ENCODE data around the gene FAM3C. TPM values are rescaled to one million over a fixed set of nuclear protein-coding genes. Genes with fewer than 3 reads are reported as not detected.
"Not testable (repeated sequence)": the region's sequence is repeated elsewhere in the genome, so short reads cannot be mapped to it uniquely, and the experiment has no call there.

The FAM3C gene, protein sequence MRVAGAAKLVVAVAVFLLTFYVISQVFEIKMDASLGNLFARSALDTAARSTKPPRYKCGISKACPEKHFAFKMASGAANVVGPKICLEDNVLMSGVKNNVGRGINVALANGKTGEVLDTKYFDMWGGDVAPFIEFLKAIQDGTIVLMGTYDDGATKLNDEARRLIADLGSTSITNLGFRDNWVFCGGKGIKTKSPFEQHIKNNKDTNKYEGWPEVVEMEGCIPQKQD
- total RNA-seq (10 to 100 TPM; 47.3 to 51.2 TPM), polyA plus RNA-seq (27.5 TPM)

DNA sequence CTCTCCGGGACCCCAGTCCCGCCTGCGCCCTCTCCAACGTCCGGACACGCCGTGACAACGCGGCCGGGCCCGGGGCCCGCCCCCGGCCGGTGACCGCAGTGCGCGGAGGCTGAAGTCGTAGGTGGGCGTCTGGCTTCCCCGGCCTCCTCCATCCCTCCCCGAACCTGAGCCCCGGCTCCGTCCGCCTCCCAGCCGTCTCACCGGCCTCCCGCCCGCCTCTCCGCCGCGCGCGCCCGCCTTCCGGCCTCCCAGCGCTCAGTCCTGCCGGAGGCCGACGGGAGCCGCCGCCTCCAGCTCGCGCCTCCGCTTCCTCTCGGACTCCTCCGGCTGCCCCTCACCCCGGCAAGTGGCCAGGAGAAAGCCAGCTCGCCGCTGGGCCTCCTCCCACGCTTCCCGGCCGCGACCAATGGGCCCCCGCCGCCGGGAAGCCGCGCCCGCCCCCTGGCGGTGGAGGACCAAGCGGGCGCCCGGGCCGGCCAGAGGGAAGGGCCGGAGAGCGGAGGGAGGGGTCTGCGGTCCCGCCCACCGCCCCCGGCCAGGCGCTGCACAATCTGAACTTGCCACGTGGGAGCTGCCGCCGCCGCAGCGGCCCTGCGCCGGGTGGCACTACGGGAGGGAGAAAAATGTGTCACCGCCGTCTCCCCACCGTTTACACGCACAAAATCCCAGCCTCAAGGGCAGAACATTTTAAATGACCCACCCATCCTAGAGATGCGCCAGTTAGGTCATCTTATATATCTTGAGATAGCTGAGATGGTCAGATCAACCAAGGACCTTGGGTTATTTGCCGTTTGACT, at the start of gene FAM3C:
Gene FAM3C, minus strand, starts transcription at position 348 of the 797 bp plus-strand sequence. CDS start 13,339 bp downstream, outside the sequence.
- H3K27ac Mint-ChIP-seq, result peak within 1 kb of the TSS; percentile 76 to 95 (median 90)

GRCh38 chr7:121442845-121443244, 46.7 kb upstream of the FAM3C start:
- Histone ChIP-seq H3K9me3 (ENCODE audit: low read length) (no peaks in the 10 kb centered on the region), H3K4me1 (ENCODE audit: insufficient read depth, low read length) (peaks cover 14% of the 10 kb centered on the region), H3K36me3 (ENCODE audit: insufficient read depth, low read length) (no peaks in the 10 kb centered on the region), H3K27me3 (ENCODE audit: insufficient read depth, low read length, poor library complexity, severe bottlenecking) (no peaks in the 10 kb centered on the region), H3K4me3 (ENCODE audit: low read length) (no peak overlapping the region), H3K27ac (ENCODE audit: low read depth, low read length) (no peak overlapping the region)
- POLR2A ChIA-PET, result no interaction called here
- CTCF ChIA-PET, result interaction anchor here (0.6 to 1.0 kb wide), 2 partner anchors 46 to 76 kb away, joined by 3 to 4 read pairs; partner anchors contain the start of gene FAM3C
- Mint-ChIP-seq H3K4me3 (peak overlapping the region in 5 of 7 donors; percentile 13 to 65 (median 35)), H3K4me1 (peaks cover 38 to 46% (median 43%) of the 10 kb centered on the region in 3 donors), H3K27ac (peak overlapping the region; percentile 55 to 99 (median 84)), H3K9me3 (peaks cover 0 to 6% (median 5%) of the 10 kb centered on the region in 5 donors), H3K27me3 (no peaks in the 10 kb centered on the region), H3K36me3 (peaks cover 0 to 13% (median 0%) of the 10 kb centered on the region in 3 donors)
- DNase-seq, result peak in 4 of 5 donors; percentile 6 to 67 (median 48)

More for the DNA sequence above, at the start of gene FAM3C:
- Mint-ChIP-seq H3K36me3 (peaks cover 0 to 12% (median 5%) of the 10 kb centered on the region in 3 donors), H3K4me3 (peak within 1 kb of the TSS; percentile 84 to 94 (median 88)), H3K4me1 (peaks cover 32 to 46% (median 35%) of the 10 kb centered on the region in 3 donors), H3K9me3 (no peaks in the 10 kb centered on the region), H3K27me3 (no peaks in the 10 kb centered on the region)
- DNase-seq, result peak; percentile 69 to 80 (median 79)
- H3K27ac ChIP-seq (ENCODE audit: low read depth, low read length), result peak within 1 kb of the TSS; percentile 69
- POLR2A ChIA-PET, result interaction anchor here (0.7 to 1.7 kb wide), 6 partner anchors 8 to 46 kb away, joined by 3 to 12 read pairs (median 5); no protein-coding TSS in a partner anchor
- CTCF ChIA-PET, result interaction anchor here (0.7 to 4.4 kb wide), 32 partner anchors 9 to 151 kb away, joined by 3 to 43 read pairs (median 5); no protein-coding TSS in a partner anchor
- H3K4me3 ChIP-seq (ENCODE audit: low read length), result peak within 1 kb of the TSS; percentile 70
- no peaks in the 10 kb centered on the region for H3K27me3 ChIP-seq (ENCODE audit: insufficient read depth, low read length, poor library complexity, severe bottlenecking)
- no peaks in the 10 kb centered on the region for H3K36me3 ChIP-seq (ENCODE audit: insufficient read depth, low read length)
- no peaks in the 10 kb centered on the region for H3K9me3 ChIP-seq (ENCODE audit: low read length)
- H3K4me1 ChIP-seq (ENCODE audit: insufficient read depth, low read length), result peaks cover 15% of the 10 kb centered on the region

- H3K4me1 ChIP-seq (ENCODE audit: insufficient read depth, low read length), result peaks cover 22% of the 10 kb centered on the region
- H3K9me3 ChIP-seq (ENCODE audit: low read length), result no peaks in the 10 kb centered on the region
- H3K4me3 ChIP-seq (ENCODE audit: low read length), result no peak overlapping the region
- H3K27me3 ChIP-seq (ENCODE audit: insufficient read depth, low read length, poor library complexity, severe bottlenecking), result no peaks in the 10 kb centered on the region
- POLR2A ChIA-PET, result interaction anchor here (0.5 to 1.3 kb wide), 3 partner anchors 44 to 491 kb away, joined by 3 to 5 read pairs (median 5); partner anchors contain the start of genes FAM3C and ING3
- H3K9me3 Mint-ChIP-seq, result peaks cover 0 to 6% (median 5%) of the 10 kb centered on the region in 5 donors
- DNase-seq, result no peak
- H3K36me3 Mint-ChIP-seq, result peaks cover 0 to 13% (median 0%) of the 10 kb centered on the region in 3 donors
- peak overlapping the region; percentile 36 to 99 (median 86) for H3K27ac Mint-ChIP-seq
- H3K27me3 Mint-ChIP-seq, result no peaks in the 10 kb centered on the region
- peak overlapping the region; percentile 62 to 81 (median 73) for H3K4me3 Mint-ChIP-seq
- no peak overlapping the region for H3K27ac ChIP-seq (ENCODE audit: low read depth, low read length)
- H3K4me1 Mint-ChIP-seq, result peaks cover 39 to 55% (median 51%) of the 10 kb centered on the region in 3 donors
- CTCF ChIA-PET, result interaction anchor here (0.8 to 4.8 kb wide), 5 partner anchors 16 to 116 kb away, joined by 3 to 43 read pairs (median 3); partner anchors contain the start of gene FAM3C
- no peaks in the 10 kb centered on the region for H3K36me3 ChIP-seq (ENCODE audit: insufficient read depth, low read length)
These were observed 44.9 kb upstream of the FAM3C start for GRCh38 chr7:121440857-121441503.

DNA sequence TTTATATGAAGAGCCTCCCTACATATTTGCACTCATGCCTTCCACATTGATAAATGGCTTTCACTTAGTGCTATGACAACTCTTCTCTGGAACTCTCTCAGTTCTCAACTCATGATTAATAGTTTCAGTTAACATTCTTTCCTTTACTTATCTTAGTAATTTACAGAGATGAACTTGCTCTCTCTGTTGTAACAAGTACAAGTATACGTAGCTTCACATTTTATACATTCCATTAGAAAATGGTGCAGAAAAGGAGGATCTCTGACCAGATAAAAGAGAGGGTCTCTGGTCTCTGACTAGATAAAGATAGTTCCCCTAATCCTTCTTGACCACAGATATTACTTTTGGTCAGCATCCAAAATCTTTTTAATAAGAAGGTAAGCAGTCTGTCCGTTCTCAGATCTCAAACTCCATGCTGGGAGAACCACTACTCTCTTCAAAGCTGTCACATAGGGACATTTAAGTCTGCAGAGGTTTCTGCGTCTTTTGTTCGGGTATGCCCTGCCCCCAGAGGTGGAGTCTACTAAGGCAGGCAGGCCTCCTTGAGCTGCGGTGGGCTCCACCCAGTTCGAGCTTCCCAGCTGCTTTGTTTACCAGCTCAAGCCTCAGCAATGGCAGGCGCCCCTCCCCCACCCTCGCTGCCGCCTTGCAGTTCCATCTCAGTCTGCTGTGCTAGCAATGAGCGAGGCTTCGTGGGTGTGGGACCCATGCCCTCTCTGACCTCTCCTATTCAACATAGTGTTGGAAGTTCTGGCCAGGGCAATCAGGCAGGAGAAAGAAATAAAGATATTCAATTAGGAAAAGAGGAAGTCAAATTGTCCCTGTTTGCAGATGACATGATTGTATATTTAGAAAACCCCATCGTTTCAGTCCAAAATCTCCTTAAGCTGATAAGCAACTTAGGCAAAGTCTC, 42.2 kb upstream of the FAM3C start:
- not testable (repeated sequence) for H3K27me3 Mint-ChIP-seq; H3K27ac ChIP-seq (ENCODE audit: low read depth, low read length); H3K27me3 ChIP-seq (ENCODE audit: insufficient read depth, low read length, poor library complexity, severe bottlenecking); H3K9me3 Mint-ChIP-seq; H3K36me3 ChIP-seq (ENCODE audit: insufficient read depth, low read length); H3K9me3 ChIP-seq (ENCODE audit: low read length)
- Mint-ChIP-seq H3K27ac (peak overlapping the region; percentile 90 to 98 (median 93)), H3K4me1 (peaks cover 39 to 55% (median 51%) of the 10 kb centered on the region in 3 donors), H3K4me3 (peak overlapping the region; percentile 56 to 90 (median 77)), H3K36me3 (peaks cover 0 to 13% (median 0%) of the 10 kb centered on the region in 3 donors)
- Histone ChIP-seq H3K4me1 (ENCODE audit: insufficient read depth, low read length) (peaks cover 22% of the 10 kb centered on the region), H3K4me3 (ENCODE audit: low read length) (peak overlapping the region; percentile 60)
- POLR2A ChIA-PET, result interaction anchor here (0.6 to 0.8 kb wide), 2 partner anchors 42 to 69 kb away, joined by 3 to 5 read pairs; partner anchors contain the start of gene FAM3C
- CTCF ChIA-PET, result interaction anchor here (0.8 to 4.8 kb wide), 15 partner anchors 8 to 110 kb away, joined by 3 to 43 read pairs (median 3); partner anchors contain the start of gene FAM3C
- DNase-seq, result peak; percentile 51 to 90 (median 76)

GRCh38 chr7:121437470-121437869, 41.4 kb upstream of the FAM3C start:
- Histone ChIP-seq H3K4me3 (ENCODE audit: low read length) (no peak overlapping the region), H3K27ac (ENCODE audit: low read depth, low read length) (no peak overlapping the region), H3K9me3 (ENCODE audit: low read length) (no peaks in the 10 kb centered on the region), H3K36me3 (ENCODE audit: insufficient read depth, low read length) (no peaks in the 10 kb centered on the region), H3K27me3 (ENCODE audit: insufficient read depth, low read length, poor library complexity, severe bottlenecking) (no peaks in the 10 kb centered on the region), H3K4me1 (ENCODE audit: insufficient read depth, low read length) (peaks cover 22% of the 10 kb centered on the region)
- Mint-ChIP-seq H3K4me3 (peak overlapping the region in 1 of 7 donors; percentile 77), H3K36me3 (peaks cover 0 to 13% (median 0%) of the 10 kb centered on the region in 3 donors), H3K9me3 (peaks cover 0 to 6% (median 5%) of the 10 kb centered on the region in 5 donors), H3K4me1 (peaks cover 35 to 49% (median 46%) of the 10 kb centered on the region in 3 donors), H3K27ac (peak overlapping the region in 4 of 8 donors; percentile 12 to 93 (median 82)), H3K27me3 (no peaks in the 10 kb centered on the region)
- ChIA-PET POLR2A (no interaction called here), CTCF (interaction anchor here (0.8 to 4.8 kb wide), 7 partner anchors 9 to 70 kb away, joined by 3 to 43 read pairs (median 5); partner anchors contain the start of gene FAM3C)
- no peak for DNase-seq

DNA sequence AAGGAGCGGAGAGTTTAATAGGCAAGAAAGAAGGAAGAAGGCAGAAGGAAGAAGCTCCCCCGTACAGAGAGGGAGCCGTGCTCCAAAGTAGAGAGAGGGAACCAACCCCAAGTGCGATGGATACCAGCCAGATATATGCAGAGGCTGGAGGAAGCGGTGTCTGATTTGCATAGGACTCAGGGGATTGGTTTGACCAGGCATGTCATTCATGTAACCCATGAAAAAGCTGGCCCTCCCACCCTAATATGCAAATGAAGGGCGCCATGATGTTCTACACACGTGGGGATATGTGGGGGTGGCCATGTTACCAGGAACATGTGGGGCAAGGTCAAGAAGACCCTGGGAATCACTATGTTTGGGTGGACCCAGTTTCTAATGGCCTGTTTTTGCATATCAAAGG, 40.6 kb upstream of the FAM3C start:
- Mint-ChIP-seq H3K4me3 (no peak overlapping the region), H3K9me3 (peaks cover 0 to 6% (median 5%) of the 10 kb centered on the region in 5 donors), H3K4me1 (peaks cover 28 to 41% (median 38%) of the 10 kb centered on the region in 3 donors), H3K36me3 (peaks cover 0 to 18% (median 0%) of the 10 kb centered on the region in 3 donors), H3K27me3 (no peaks in the 10 kb centered on the region), H3K27ac (no peak overlapping the region)
- Histone ChIP-seq H3K4me1 (ENCODE audit: insufficient read depth, low read length) (peaks cover 22% of the 10 kb centered on the region), H3K27ac (ENCODE audit: low read depth, low read length) (no peak overlapping the region), H3K27me3 (ENCODE audit: insufficient read depth, low read length, poor library complexity, severe bottlenecking) (no peaks in the 10 kb centered on the region), H3K9me3 (ENCODE audit: low read length) (no peaks in the 10 kb centered on the region), H3K4me3 (ENCODE audit: low read length) (no peak overlapping the region), H3K36me3 (ENCODE audit: insufficient read depth, low read length) (no peaks in the 10 kb centered on the region)
- CTCF ChIA-PET, result interaction anchor here (3.3 kb wide), 1 partner anchor 69 kb away, joined by 13 read pairs; no protein-coding TSS in a partner anchor
- POLR2A ChIA-PET, result no interaction called here
- no peak for DNase-seq
